H1 (cell line): ENCODE data around the gene NPY1R. TPM values are rescaled to one million over a fixed set of nuclear protein-coding genes. Genes with fewer than 3 reads are reported as not detected.

ENCODE experiments used
- CTCF ChIA-PET: fragments of 300-600 bp; sonication (Branson Sonifier 250); formaldehyde crosslinking; loops from one replicate; lab custom pipeline; 2021; ENCODE audit not compliant: partially characterized antibody; lab: Charles Lee
- POLR2A ChIA-PET: fragments of 300-600 bp; sonication (Branson Sonifier 250); formaldehyde crosslinking; loops from one replicate; lab custom pipeline; 2021; ENCODE audit warnings: inconsistent platforms; ENCODE audit not compliant: partially characterized antibody; lab: Charles Lee
- DNase-seq, 2 experiments: peaks; one replicate each; pipeline versions ENCODE4 v3.0.0 to v3.0.0-alpha.2; 2010 to 2022; ENCODE audit warnings: low spot score in 2 of 2, low read depth in 1 of 2, mixed read lengths in 1 of 2
- FAIRE-seq: peaks from 2 replicates; lab custom pipeline; 2011; peaks lifted over from hg19 to GRCh38; lab: Jason Lieb, UNC
- H2AFZ ChIP-seq: 2 replicates; pipeline ENCODE4 v1.8.1; 2012; ENCODE audit warnings: low read length, inconsistent platforms
- H2AK5ac ChIP-seq: 2 replicates; pipeline ENCODE4 v1.6.1; 2013; ENCODE audit warnings: low read depth, low read length
- H2BK120ac ChIP-seq: replicated peaks from 2 replicates; pipeline ENCODE3; 2013; ENCODE audit warnings: low read depth, low read length, inconsistent platforms
- H2BK12ac ChIP-seq: 2 replicates; pipeline ENCODE4 v1.6.1; 2013; ENCODE audit warnings: low read depth, low read length
- H2BK15ac ChIP-seq: 2 replicates; pipeline ENCODE4 v1.6.1; 2013; ENCODE audit warnings: low read length
- H2BK20ac ChIP-seq: 2 replicates; pipeline ENCODE4 v1.6.1; 2013; ENCODE audit warnings: low read length
- H2BK5ac ChIP-seq: 2 replicates; pipeline ENCODE4 v1.6.1; 2013; ENCODE audit warnings: low read depth, low read length
- H3K14ac ChIP-seq: 2 replicates; pipeline ENCODE4 v1.6.1; 2013; ENCODE audit warnings: inconsistent platforms; ENCODE audit not compliant: insufficient read length
- H3K18ac ChIP-seq: 2 replicates; pipeline ENCODE4 v1.6.1; 2013; ENCODE audit warnings: low read length; ENCODE audit errors: extremely low read depth
- H3K23ac ChIP-seq: 2 replicates; pipeline ENCODE4 v1.6.1; 2013; ENCODE audit warnings: inconsistent platforms; ENCODE audit not compliant: insufficient read length
- H3K23me2 ChIP-seq: 2 replicates; pipeline ENCODE4 v1.6.1; 2013; ENCODE audit warnings: low read depth, low read length
- H3K27ac ChIP-seq: 2 replicates; pipeline ENCODE4 v1.6.1; 2011; ENCODE audit warnings: low read depth, low read length, inconsistent platforms
- H3K27me3 ChIP-seq, 4 experiments: replicated peaks in 1 of 4; 1 replicate in 1 of 4; 2 replicates in 3 of 4; pipeline versions ENCODE4 v1.6.1 to v1.8.1; 2011 to 2013; ENCODE audit warnings: low read length in 3 of 4, mild to moderate bottlenecking in 3 of 4, inconsistent platforms in 2 of 4, mixed read lengths in 2 of 4, moderate library complexity in 1 of 4; ENCODE audit not compliant: control insufficient read depth in 3 of 4, insufficient read depth in 3 of 4; ENCODE audit errors: extremely low read depth in 1 of 4
- H3K36me3 ChIP-seq, 4 experiments: 2 replicates each; pipeline versions ENCODE4 v1.6.1 to v1.8.1; 2011 to 2013; ENCODE audit warnings: mild to moderate bottlenecking in 4 of 4, low read length in 3 of 4, moderate library complexity in 2 of 4, control low read depth in 1 of 4, inconsistent platforms in 1 of 4; ENCODE audit not compliant: insufficient read depth in 4 of 4, control insufficient read depth in 2 of 4
- H3K4ac ChIP-seq: replicated peaks from 2 replicates; pipeline ENCODE3; 2013; ENCODE audit warnings: low read length, low read depth, mixed read lengths, inconsistent platforms; ENCODE audit not compliant: insufficient read length
- H3K4me1 ChIP-seq, 4 experiments: replicated peaks in 1 of 4; 1 replicate in 1 of 4; 2 replicates in 3 of 4; pipeline versions ENCODE4 v1.6.1 to v1.8.1; 2011 to 2013; ENCODE audit warnings: low read length in 3 of 4, inconsistent platforms in 2 of 4, mixed read lengths in 1 of 4; ENCODE audit not compliant: insufficient read depth in 4 of 4, control insufficient read depth in 3 of 4
- H3K4me2 ChIP-seq, 2 experiments: 2 replicates each; pipeline versions ENCODE4 v1.6.1 to v1.8.1; 2011 to 2013; ENCODE audit warnings: low read depth in 2 of 2, low read length in 2 of 2, control low read depth in 1 of 2, inconsistent platforms in 1 of 2, mild to moderate bottlenecking in 1 of 2; ENCODE audit not compliant: insufficient read depth in 1 of 2
- H3K4me3 ChIP-seq, 4 experiments: fragments of 200-600, 300-600 bp in 1 of 4; sonication (generic), shearing (Covaris generic), sonication (Bioruptor Twin) in 1 of 4; 2 replicates each; pipeline versions ENCODE4 v1.5.1 to v1.8.1; 2011 to 2016; ENCODE audit warnings: low read length in 4 of 4, low read depth in 3 of 4, control low read depth in 2 of 4, inconsistent platforms in 2 of 4, mild to moderate bottlenecking in 2 of 4, mixed read lengths in 1 of 4, moderate library complexity in 1 of 4; ENCODE audit not compliant: insufficient read depth in 2 of 4; ENCODE audit errors: extremely low read depth in 1 of 4
- H3K56ac ChIP-seq: replicated peaks from 2 replicates; pipeline ENCODE3; 2013; ENCODE audit warnings: low read depth, mild to moderate bottlenecking, mixed read lengths, low read length, inconsistent platforms; ENCODE audit not compliant: insufficient read length
- H3K79me1 ChIP-seq: 2 replicates; pipeline ENCODE4 v1.6.1; 2013; ENCODE audit warnings: low read depth, low read length, control low read depth
- H3K79me2 ChIP-seq, 2 experiments: 2 replicates each; pipeline versions ENCODE4 v1.6.1 to v1.8.1; 2012 to 2013; ENCODE audit warnings: low read length in 2 of 2, mild to moderate bottlenecking in 2 of 2, inconsistent platforms in 1 of 2; ENCODE audit not compliant: insufficient read depth in 2 of 2, control insufficient read depth in 1 of 2
- H3K9ac ChIP-seq, 4 experiments: replicated peaks in 1 of 4; 1 replicate in 1 of 4; 2 replicates in 3 of 4; pipeline versions ENCODE4 v1.6.1 to v1.8.1; 2011 to 2013; ENCODE audit warnings: low read depth in 3 of 4, low read length in 3 of 4, control low read depth in 2 of 4, mild to moderate bottlenecking in 2 of 4, moderate library complexity in 2 of 4, inconsistent platforms in 1 of 4; ENCODE audit errors: extremely low read depth in 1 of 4
- H3K9me3 ChIP-seq, 2 experiments: 2 replicates each; pipeline versions ENCODE4 v1.6.1 to v1.8.1; 2012 to 2013; ENCODE audit warnings: mild to moderate bottlenecking in 2 of 2, moderate library complexity in 2 of 2, control low read depth in 1 of 2, inconsistent platforms in 1 of 2, low read depth in 1 of 2, low read length in 1 of 2, mixed read lengths in 1 of 2; ENCODE audit not compliant: insufficient read depth in 2 of 2
- H4K20me1 ChIP-seq, 2 experiments: replicated peaks in 1 of 2; 2 replicates each; pipeline versions ENCODE3 to v1.8.1; 2011 to 2013; ENCODE audit warnings: inconsistent platforms in 2 of 2, low read length in 2 of 2, mild to moderate bottlenecking in 1 of 2; ENCODE audit not compliant: insufficient read depth in 2 of 2, control insufficient read depth in 1 of 2
- H4K5ac ChIP-seq: 2 replicates; pipeline ENCODE4 v1.6.1; 2013; ENCODE audit warnings: low read length, low read depth, mixed read lengths, inconsistent platforms; ENCODE audit not compliant: insufficient read length
- H4K8ac ChIP-seq: 2 replicates; pipeline ENCODE4 v1.8.0; 2013; ENCODE audit warnings: mild to moderate bottlenecking, moderate library complexity, low read length, inconsistent platforms; ENCODE audit not compliant: insufficient read depth; ENCODE audit errors: extremely low read depth
- H4K91ac ChIP-seq: replicated peaks from 2 replicates; pipeline ENCODE3; 2013; ENCODE audit warnings: low read length, mixed read lengths, inconsistent platforms; ENCODE audit not compliant: insufficient read length
- POLR2A ChIP-seq, 2 experiments: IDR thresholded peaks; 1 replicate in 1 of 2; 2 replicates in 1 of 2; pipeline ENCODE4 v1.6.1; 2011; ENCODE audit warnings: low read depth in 2 of 2, low read length in 2 of 2, mild to moderate bottlenecking in 2 of 2; ENCODE audit errors: control extremely low read depth in 1 of 2
- WGBS, 2 experiments: shearing (Covaris generic) in 1 of 2; methylation state at CpG; one replicate each; pipeline versions ENCODE4 v1.1.6 to v1.1.7; 2013 to 2015; ENCODE audit warnings: low lambda C conversion rate in 2 of 2, mixed read lengths in 2 of 2, inconsistent platforms in 1 of 2, low coverage in 1 of 2, missing lambda C conversion rate in 1 of 2; ENCODE audit not compliant: insufficient replicate concordance in 2 of 2, insufficient coverage in 1 of 2, insufficient read length in 1 of 2; ENCODE audit errors: extremely low coverage in 1 of 2, missing lambda C conversion rate in 1 of 2; 5-methylcytosine and 5-hydroxymethylcytosine counted together
- polyA plus RNA-seq, 7 experiments: library from polyadenylated mRNA; depleted of rRNA in 3 of 7; stranded (reverse) in 5 of 7; unstranded in 2 of 7; fragments of >200 nt in 5 of 7; fragments of 200-250 nt in 2 of 7; gene quantifications; 1 replicate in 5 of 7; 2 replicates in 1 of 7; 4 replicates in 1 of 7; pipeline versions ENCODE4 v1.2.1 to v1.2.3, GENCODE V29; 2011 to 2013; ENCODE audit warnings: missing spikeins in 2 of 7, mixed read lengths in 2 of 7
- total RNA-seq: library from RNA; stranded (reverse); fragmentation: NEBNext Ultra II Directional; extraction: Animal tissue kit (Norgen Biotek cat#: 25700); gene quantifications from 2 replicates; pipeline ENCODE4 v1.2.1, GENCODE V29; 2021

The NPY1R gene
- total and polyA plus RNA-seq, 2 of the 8 experiments (the other 6 are each of a cell fraction or from before 2014, with no cell fraction given): 5.9 to 6.3 TPM

- no peak overlapping the region for H3K14ac ChIP-seq
- no peak overlapping the region for H2BK12ac ChIP-seq
- no peak overlapping the region for H3K27ac ChIP-seq
- H2AK5ac ChIP-seq: no peak overlapping the region
- no peak overlapping the region for H4K91ac ChIP-seq
- no peak overlapping the region for H3K56ac ChIP-seq
- H3K4me1 ChIP-seq: no peaks in the 10 kb centered on the region
- H3K36me3 ChIP-seq: no peaks in the 10 kb centered on the region
- H2AFZ ChIP-seq: no peak overlapping the region
- FAIRE-seq (no peak), DNase-seq (no peak)
- WGBS, 2 experiments: 90% methylated on average over 3 of the region's 3 CpGs; no CpG with 5 or more reads in 1 of the 2 experiments
- no peak overlapping the region for H2BK120ac ChIP-seq
- no peak overlapping the region for H3K23ac ChIP-seq
- no peak overlapping the region for H3K18ac ChIP-seq
- no peaks in the 10 kb centered on the region for H3K23me2 ChIP-seq
- no peak overlapping the region for H4K5ac ChIP-seq
- H3K79me1 ChIP-seq: no peaks in the 10 kb centered on the region
- H3K4me3 ChIP-seq: no peak overlapping the region
- H2BK20ac ChIP-seq: no peak overlapping the region
- H3K79me2 ChIP-seq: no peaks in the 10 kb centered on the region
- H4K8ac ChIP-seq: no peak overlapping the region
- H3K9me3 ChIP-seq: no peaks in the 10 kb centered on the region
- no peaks in the 10 kb centered on the region for H3K27me3 ChIP-seq
- no peak overlapping the region for H3K4me2 ChIP-seq
- H2BK15ac ChIP-seq: no peak overlapping the region
- no peak overlapping the region for H2BK5ac ChIP-seq
- POLR2A ChIA-PET: no interaction called here
- H4K20me1 ChIP-seq: no peaks in the 10 kb centered on the region
- CTCF ChIA-PET: interaction anchor here (0.8 to 0.9 kb wide), 3 partner anchors 37 to 105 kb away, joined by 3 read pairs; partner anchors contain the start of gene NPY1R
- no peak overlapping the region for H3K9ac ChIP-seq
- no peak overlapping the region for H3K4ac ChIP-seq
- no peak for TF ChIP-seq POLR2A (IDR thresholded peaks at IDR 0.05; ENCODE audit: control extremely low read depth in 1 of 2, low read depth in 2 of 2, low read length in 2 of 2)
Observed at GRCh38 chr4:163295138-163295537, 37.3 kb downstream of the NPY1R start.
